AG04449 (cell line): Measurements from ENCODE around the gene DNAJB14.

Experiments
- CTCF ChIA-PET: fragments of 350-600 bp; formaldehyde crosslinking; extraction: SDS; loops from one replicate; lab custom pipeline; 2021; ENCODE audit warnings: antibody characterized with exemption; lab: Yijun Ruan, JAX
- POLR2A ChIA-PET: fragments of 400-600, 350-600 bp; formaldehyde crosslinking; extraction: SDS; loops from one replicate; lab custom pipeline; 2020; ENCODE audit warnings: antibody characterized with exemption, inconsistent platforms; lab: Yijun Ruan, JAX
- DNase-seq: peaks from one replicate; pipeline ENCODE4 v3.0.0-alpha.2; 2010; ENCODE audit warnings: low read depth, low spot score
- H3K4me3 ChIP-seq: 2 replicates; pipeline ENCODE4 v1.5.1; 2011; ENCODE audit warnings: low read depth, mild to moderate bottlenecking, control low read depth, low read length
- TF ChIP-seq, protein P1 (sequence below): IDR thresholded peaks from one replicate; pipeline ENCODE4 v1.5.1; 2011; ENCODE audit warnings: mild to moderate bottlenecking, moderate library complexity, low read length, control low read depth, inconsistent platforms; ENCODE audit not compliant: insufficient read depth; ENCODE audit errors: missing control alignments

The DNAJB14 gene

DNA sequence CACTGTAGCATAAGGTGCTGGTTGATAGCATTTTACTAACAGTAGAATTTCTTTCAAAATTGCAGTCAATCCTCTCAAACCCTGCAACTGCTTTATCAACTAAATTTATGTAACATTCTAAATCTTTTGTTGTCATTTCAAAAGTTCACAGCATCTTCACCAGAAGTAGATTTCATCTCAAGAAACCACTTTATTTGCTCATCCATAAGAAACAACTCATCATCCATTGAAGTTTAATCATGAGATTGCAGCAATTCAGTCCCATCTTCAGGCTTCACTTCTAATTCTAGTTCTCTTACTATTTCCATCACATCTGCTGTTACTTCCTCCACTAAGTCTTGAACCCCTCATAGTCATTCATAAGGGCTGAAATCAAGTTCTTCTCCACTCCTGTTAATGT lies 73.8 kb downstream of the DNAJB14 start:
- TF ChIP-seq, protein P1, sequence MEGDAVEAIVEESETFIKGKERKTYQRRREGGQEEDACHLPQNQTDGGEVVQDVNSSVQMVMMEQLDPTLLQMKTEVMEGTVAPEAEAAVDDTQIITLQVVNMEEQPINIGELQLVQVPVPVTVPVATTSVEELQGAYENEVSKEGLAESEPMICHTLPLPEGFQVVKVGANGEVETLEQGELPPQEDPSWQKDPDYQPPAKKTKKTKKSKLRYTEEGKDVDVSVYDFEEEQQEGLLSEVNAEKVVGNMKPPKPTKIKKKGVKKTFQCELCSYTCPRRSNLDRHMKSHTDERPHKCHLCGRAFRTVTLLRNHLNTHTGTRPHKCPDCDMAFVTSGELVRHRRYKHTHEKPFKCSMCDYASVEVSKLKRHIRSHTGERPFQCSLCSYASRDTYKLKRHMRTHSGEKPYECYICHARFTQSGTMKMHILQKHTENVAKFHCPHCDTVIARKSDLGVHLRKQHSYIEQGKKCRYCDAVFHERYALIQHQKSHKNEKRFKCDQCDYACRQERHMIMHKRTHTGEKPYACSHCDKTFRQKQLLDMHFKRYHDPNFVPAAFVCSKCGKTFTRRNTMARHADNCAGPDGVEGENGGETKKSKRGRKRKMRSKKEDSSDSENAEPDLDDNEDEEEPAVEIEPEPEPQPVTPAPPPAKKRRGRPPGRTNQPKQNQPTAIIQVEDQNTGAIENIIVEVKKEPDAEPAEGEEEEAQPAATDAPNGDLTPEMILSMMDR = no peak
- ChIA-PET CTCF (no interaction called here), POLR2A (no interaction called here)
- H3K4me3 ChIP-seq = no peak overlapping the region
- no peak for DNase-seq

DNA sequence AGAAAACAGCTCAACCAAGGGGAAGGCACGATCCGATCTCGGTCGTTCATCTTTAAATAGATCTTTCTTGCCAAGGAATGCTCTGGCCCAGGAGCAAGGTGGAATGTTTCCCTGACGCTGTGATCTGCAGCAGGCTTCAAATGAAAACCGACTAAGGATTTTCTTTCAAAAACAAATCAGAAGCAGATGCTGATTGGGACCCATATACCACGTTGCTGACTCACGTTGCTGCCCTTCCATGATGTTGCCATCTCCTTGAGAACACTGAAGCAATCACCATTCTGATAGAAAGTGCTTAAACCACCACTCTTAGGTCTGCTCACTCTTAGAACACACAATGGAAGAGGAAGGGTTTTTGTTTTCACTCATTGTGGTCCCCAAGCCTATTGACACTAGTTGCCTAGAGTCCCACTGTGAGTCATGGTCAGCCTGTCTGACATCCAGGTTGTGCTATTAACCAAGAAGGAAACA lies 78.3 kb downstream of the DNAJB14 start:
- no peak overlapping the region for H3K4me3 ChIP-seq
- ChIA-PET POLR2A (interaction anchor here (0.9 kb wide), 1 partner anchor 305 kb away, joined by 4 read pairs; the partner anchor contains the start of gene TRMT10A), CTCF (no interaction called here)
- TF ChIP-seq, protein P1 = no peak
- DNase-seq = no peak

DNA sequence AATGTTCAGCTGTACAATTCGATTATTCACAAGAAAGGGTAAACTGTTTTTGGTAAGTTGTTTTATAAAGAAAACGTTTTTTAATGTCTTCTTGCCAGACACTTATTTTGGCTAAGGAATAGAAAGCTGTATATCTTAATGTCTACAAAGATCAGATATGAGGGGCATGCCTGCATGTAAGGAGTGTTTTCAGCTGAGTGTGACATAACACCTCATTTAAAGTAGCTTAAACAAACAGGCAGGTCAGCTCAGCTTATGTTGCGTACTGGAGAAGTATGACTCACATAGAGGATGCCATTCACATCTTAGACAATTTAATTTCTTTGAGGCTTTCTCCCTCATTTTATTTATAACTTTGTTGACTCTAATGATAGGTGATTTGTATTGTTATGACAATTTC lies 82.6 kb downstream of the DNAJB14 start:
- no peak overlapping the region for H3K4me3 ChIP-seq
- TF ChIP-seq, protein P1 = no peak
- DNase-seq = no peak
- POLR2A ChIA-PET = no interaction called here
- CTCF ChIA-PET = no interaction called here

DNA sequence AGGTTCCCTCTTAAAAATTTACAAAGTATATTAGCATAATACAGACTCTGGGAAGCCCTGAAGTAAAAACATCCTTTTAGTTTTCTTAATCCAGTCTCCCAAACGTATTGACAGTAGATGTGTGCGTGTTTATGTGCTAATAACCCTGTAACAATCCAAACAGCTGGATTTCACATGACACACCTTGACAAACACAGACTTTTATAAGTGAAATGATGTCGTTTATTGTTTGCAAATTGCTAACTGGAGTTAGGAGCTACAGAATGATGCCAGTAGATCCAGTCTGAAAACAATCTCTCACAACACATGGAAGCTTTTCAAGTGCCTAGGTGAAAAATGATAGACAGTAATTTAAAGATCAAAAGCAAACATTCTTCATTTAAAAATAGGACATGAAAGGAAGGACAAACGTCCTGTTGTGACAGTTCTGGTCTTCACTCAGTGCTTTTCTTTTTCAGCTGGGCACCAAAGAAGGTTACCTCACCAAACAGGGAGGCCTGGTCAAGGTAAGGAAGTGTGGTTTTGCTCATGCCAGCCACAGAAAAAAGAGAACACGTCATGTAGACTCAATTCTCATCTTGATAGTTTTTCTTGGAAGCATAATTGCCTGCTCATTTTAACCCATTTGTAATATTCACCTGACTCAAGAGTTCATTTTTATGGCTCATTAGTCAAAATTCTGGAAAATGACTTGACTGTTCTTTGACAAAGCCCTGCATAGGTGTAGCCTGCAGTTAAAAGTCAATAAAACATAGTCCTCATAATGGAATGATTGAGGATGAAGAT lies 85.1 kb downstream of the DNAJB14 start:
- DNase-seq = no peak
- no peak overlapping the region for H3K4me3 ChIP-seq
- ChIA-PET CTCF (no interaction called here), POLR2A (no interaction called here)
- TF ChIP-seq, protein P1 = no peak

DNA sequence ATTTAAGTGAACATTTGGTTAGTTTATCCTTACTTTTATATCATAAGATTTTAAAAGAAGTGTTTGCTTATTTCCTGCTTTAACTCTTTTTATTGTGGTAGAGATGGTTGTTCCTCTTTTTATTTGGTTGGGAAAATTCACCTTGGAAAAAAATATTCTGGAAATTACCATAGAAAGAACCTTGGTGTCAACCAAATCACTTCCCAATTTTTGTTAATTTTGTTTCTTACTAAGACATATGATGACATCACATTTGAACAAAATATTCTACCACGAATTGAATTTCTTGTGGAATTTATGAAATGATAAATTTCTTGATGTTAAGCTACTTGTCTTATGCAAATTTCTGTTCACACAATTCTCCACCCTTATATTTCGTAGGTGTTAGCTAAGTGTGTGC lies 85.9 kb downstream of the DNAJB14 start:
- CTCF ChIA-PET = no interaction called here
- no peak for DNase-seq
- POLR2A ChIA-PET = no interaction called here
- H3K4me3 ChIP-seq = no peak overlapping the region
- TF ChIP-seq, protein P1 = no peak

DNA sequence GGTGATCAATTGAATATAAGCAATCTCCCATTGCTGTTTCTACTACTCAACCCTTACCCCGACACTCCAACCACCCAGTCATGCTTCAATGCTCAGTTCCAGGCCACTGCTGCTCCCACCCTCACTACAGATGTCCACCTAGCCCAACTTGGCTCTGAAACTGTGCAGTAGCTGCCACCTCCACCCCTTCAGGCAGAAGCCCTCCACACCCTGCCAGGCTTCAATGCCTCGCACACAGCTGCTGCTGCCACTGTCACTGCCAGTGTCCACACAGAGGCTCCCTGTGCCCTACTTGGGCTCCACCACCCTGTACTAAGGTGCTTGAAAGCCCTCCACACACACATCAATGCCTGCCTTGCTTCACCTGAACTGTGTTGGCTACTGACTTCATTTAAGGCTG lies 86.8 kb downstream of the DNAJB14 start:
- CTCF ChIA-PET = no interaction called here
- POLR2A ChIA-PET = no interaction called here
- no peak for DNase-seq
- no peak overlapping the region for H3K4me3 ChIP-seq
- TF ChIP-seq, protein P1 = no peak
